GM19324 (cell line): ENCODE results near the gene PPM1N.

Experiments used
- ATAC-seq: cut with Tn5 transposase; IDR thresholded peaks from one replicate; pipeline ENCODE4 v1.9.1; 2021; ENCODE audit warnings: mild to moderate bottlenecking, moderate library complexity; ENCODE audit not compliant: unreplicated experiment, low FRiP score

The PPM1N gene

DNA sequence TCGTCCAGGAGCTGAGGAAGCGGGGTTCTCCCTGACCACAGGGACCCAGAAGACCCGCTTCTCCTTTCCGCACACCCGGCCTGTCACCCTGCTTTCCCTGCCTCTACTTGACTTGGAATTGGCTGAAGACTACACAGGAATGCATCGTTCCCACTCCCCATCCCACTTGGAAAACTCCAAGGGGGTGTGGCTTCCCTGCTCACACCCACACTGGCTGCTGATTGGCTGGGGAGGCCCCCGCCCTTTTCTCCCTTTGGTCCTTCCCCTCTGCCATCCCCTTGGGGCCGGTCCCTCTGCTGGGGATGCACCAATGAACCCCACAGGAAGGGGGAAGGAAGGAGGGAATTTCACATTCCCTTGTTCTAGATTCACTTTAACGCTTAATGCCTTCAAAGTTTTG is 27.9 kb downstream of the PPM1N start:
- ATAC-seq, result no peak

DNA sequence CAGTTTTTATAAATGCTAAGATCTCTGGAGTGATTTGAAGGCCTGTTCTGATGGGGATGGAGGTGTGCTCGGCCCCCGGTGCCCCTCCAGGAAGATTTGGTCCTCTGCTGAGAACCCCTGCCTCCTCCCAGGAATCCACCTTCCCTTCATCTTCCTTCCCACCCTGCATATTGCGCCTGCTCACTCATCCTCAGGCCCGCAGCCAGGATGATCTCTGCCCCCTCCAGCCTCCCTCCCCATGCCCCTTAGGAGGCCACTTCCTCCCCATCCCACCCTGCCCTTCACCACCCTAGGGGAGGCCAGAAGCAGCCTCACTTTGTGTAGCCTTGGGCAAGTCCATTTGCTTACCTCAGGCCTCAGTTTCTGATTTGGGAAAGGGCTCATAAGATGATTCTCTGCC is 28.7 kb downstream of the PPM1N start:
- no peak for ATAC-seq

DNA sequence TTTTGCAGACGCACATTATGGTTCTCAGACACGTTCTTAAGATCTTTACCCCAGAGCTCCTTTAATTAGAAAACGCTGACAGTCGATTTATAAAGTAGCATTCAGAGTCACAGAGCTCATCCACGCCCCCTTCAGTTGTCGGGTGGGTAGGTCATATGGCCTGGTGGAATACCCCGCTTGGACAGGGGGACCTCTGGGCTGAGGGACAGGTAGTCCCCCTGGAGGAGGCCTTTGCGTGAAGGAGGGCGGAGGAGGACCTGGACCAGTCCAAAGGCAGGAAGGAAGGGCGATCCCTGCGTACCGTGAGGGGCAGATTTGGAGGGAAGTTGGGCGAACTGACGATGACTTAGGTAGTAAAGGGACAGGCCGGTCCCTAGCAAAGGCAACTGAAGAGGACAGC is 29.5 kb downstream of the PPM1N start:
- ATAC-seq, result no peak

DNA sequence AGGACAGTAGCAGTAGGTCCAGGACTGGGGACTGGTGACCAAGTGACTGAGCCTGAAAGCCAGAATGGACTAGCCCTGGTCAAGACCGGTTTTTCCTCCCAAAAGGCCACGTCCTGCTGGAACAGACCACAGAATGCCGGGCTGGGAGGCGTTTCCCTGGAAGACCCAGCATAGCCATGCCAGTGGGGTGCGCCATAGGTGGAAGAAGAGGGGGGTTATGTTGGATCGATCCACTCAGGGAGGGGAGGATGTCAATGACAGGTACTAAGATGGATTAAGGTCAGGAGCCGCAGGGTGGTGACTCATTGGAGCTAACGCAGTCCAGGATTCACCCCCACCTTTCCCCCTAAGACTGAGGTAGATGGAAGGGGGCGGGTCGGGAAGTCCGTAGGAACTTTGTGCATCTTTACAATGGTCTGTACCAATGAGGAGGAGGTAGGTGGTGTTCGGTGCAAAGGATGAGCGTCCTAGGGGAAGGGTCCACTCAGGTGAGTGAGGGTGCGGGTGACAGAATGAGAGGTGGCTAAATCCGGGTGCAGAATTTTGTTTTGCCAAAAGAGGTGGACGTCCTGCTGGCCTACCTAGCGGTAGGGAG is 30.0 kb downstream of the PPM1N start:
- no peak for ATAC-seq

DNA sequence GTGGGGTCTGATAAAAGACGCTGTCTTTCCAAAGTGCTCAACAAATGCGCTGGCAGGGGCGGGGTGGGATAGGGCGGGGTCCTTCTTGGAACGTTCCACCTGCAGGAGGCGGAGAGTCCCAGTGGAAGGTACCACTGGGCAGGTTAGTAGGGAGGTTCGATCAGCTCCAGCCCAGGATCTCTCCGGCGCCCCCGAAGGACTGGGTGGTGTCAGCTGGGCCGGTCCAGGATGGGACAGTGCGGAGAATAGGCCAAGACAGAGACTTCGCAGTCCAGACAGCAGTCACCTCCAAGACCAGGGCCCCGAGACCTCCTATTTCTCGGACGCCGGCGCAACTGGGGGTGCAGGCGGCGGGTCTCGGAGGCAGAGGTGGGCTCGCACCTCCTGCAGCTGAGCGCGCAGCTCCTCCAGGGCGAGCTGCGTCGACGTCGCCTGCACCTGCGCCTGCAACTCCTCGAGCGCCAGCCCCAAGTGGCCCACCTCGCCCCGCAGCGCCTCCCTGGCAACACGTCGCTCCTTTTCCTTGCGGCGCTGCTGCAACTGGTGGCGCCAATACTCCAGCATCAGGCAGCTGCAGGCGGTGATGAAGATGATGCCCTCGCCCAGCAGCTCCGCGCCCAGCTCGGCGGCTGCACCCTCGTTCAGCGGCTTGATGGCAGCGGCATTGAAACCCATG is 30.6 kb downstream of the PPM1N start:
- no peak for ATAC-seq

DNA sequence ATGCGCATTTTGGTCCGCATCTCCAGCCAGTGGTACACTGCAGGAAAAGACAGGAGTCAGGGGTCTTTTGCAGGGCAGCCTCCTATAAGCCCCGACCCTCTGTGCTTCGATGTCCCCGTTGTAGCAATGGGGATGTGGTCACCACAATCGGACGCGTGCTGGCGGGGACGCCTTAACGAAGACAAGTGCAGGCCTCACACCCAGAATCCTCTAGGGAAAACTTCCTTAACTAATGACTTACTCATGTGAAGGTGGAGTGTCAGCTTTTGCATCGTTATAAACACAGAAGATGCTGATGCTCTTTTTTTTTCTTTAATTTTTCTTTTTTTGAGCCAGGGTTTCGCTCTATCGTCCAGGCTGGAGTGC is 31.2 kb downstream of the PPM1N start:
- no peak for ATAC-seq

DNA sequence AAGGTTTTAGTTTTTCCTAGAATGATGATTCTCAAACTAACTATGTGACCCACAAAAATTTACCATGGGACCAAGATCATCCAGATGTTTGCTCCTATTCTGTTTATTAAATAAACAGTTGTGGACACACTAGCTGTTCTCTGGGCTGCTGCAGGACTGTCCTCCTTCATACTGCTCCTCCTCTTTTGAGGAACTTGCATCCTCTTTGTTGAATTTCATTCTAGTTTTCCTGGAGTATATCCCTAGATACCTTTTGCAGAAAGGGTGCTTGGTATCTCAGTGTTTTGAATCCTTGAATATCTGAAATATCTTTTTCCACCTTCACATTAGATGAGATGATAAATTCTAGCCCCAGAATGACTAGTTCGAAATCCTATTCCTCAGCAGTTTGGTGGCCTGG is 33.1 kb downstream of the PPM1N start:
- no peak for ATAC-seq

DNA sequence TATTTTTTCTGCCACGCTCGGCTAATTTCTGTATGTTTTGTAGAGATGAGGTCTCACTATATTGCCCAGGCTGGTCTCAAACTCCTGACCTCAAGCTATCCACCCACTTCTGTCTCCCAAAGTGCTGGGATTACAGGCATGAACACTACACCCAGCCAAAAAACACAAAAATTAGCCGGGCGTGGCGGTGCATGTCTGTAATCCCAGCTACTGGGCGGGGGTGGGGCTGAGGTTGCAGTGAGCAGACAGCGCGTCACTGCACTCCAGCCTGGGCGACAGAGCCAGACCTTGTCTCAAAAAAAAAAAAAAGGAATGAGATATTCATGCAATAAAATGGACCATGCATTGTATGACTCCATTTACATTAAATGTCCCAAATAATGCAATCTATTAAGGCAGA is 41.2 kb downstream of the PPM1N start:
- no peak for ATAC-seq

DNA sequence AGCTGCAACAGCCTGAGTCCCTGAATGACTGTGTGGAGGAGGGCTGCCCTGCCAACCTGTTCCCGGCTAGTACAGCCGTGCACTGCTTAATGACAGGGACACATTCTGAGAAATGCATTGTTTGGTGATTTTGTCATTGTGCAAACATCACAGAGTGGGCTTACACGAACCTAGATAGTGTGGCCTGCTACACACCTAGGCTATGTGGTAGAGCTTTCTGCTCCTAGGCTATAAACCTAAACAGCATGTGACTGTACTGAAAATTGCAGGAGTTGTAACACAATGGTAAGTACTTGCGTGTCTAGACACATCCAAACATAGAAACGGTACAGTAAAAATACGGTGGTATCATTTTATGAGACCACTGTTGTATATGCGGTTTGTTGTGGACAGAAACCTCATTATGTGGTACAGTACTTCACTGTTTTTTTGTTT is 44.0 kb downstream of the PPM1N start:
- no peak for ATAC-seq

DNA sequence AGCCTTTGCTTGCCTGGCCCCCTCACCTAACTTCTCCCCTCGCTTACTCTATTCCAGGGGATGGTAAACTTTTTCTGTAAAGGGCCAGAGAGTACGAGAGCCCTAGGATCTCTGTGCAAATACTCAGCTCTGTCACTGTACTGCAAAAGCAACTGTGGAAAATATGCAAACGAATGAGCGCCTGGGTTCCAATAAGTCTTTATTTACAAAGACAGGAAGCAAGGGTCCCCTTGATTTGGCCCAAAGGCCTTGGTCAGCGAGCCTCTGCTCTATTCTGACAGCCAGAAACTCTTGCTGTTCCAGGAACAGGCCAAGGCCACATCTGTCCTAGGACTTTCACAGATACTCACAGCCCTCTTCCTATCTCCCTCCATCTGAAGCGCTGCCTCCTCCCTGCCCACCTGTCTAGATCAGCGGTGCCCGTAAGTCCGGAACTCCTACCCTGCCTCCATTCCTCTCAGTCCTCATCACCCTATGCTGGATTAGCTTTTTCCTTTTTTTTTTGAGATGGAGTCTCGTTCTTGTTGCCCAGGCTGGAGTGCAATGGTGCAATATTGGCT is 49.0 kb downstream of the PPM1N start:
- ATAC-seq, result no peak

DNA sequence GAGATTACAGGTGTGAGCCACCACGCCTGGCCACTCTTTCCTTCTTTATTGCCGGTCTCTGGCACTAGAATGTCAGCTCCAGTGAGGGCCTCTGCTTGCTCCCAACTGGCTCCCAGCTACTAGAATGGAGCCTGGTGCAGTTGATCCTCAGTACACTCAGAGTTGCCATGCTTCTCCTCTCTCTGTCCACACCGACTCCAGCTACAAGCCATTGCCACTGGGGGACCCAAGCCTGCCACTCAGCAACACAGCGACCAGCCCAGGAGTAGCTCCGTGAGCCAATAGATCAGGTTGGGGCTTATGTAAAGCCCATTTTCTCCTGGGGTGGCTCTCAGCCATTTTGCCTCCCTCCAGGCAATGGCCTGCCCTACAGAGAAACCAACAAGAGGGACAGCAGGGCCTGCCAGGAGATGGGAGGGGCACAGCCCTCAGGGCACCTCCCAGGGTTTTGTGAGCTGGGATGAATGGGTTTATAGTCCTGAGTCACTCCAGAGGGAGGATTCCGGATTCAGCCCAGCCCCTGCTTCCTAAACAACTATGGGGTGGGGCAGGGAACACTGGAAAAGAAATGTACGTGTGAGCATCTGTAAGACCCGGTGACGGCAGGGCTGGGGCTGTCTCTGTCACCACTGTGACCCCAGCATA is 49.8 kb downstream of the PPM1N start:
- ATAC-seq, result no peak
